ENCODE results near the gene GREB1. TPM values are rescaled to one million over a fixed set of nuclear protein-coding genes. Genes with fewer than 3 reads are reported as not detected.

Gene GREB1
- total RNA-seq, 1 donor from 2014 or later, result 6.9 TPM

DNA sequence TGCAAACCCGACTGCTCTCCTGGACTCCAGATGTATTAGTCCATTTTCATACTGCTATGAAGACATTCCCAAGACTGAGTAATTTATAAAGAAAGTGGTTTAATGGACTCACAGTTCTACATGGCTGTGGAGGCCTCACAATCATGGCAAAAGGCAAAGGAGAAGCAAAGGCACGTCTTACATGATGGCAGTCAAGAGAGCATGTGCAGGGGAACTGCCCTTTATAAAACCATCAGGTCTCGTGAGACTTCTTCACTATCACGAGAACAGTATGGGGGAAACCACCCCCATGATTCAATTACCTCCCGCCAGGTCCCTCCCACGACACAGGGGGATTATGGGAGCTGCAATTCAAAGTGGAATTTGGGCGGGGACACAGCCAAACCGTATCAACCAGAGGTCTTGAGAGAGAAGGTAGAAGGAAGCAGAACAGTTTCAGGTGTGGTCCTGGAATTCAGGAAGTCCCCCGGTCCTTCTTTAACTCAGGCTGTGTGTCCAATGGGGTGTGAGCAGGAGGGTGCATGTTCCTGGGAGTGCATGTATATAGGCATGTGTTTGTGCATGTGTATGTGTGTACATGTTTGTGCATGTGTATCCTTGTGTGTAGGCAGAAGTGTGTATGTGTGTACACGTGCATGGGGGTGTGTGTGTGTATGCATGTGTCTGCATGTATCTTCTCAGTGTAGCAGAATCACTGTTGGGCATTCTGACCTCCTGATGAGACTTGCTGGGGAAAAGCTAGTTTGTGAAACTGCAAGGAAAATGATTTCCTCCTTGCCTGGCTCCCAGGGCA, 46.2 kb downstream of the GREB1 start:
- no peak for DNase-seq

GRCh38 chr2:11580697-11581096, 46.9 kb downstream of the GREB1 start:
- no peak for DNase-seq

DNA sequence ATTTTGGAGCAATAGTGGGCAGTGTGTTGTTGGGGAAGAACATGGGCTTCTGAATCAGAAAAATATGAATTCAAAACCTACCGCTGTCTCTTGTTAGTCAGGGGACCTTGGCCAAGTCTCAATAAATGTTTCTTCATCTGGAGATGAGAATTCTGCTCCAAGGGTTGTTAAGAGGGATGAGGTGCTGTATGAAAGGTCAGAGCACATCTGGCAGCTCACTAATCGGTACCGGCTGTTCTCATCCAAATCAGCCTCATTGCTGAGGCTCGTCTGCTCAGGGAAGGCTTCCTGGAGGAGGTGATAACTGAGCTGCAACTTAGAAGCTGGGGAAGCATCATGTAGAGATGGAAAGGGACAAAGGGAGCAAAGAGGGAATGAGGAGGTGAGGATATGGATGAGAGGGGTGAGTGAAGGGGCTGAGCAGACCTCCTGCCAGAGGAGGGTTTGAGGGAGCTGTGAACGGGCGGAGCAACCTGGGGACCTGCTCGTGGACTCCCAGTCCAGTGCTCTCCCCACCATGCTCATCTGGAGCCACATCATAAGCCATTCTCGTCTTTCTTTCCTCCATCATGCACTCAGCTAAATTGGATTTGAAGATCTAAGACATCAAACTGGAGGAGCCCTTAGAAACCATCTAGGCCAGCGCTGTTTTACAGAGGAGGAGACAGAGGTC, 47.4 kb downstream of the GREB1 start:
- DNase-seq, result no peak

DNA sequence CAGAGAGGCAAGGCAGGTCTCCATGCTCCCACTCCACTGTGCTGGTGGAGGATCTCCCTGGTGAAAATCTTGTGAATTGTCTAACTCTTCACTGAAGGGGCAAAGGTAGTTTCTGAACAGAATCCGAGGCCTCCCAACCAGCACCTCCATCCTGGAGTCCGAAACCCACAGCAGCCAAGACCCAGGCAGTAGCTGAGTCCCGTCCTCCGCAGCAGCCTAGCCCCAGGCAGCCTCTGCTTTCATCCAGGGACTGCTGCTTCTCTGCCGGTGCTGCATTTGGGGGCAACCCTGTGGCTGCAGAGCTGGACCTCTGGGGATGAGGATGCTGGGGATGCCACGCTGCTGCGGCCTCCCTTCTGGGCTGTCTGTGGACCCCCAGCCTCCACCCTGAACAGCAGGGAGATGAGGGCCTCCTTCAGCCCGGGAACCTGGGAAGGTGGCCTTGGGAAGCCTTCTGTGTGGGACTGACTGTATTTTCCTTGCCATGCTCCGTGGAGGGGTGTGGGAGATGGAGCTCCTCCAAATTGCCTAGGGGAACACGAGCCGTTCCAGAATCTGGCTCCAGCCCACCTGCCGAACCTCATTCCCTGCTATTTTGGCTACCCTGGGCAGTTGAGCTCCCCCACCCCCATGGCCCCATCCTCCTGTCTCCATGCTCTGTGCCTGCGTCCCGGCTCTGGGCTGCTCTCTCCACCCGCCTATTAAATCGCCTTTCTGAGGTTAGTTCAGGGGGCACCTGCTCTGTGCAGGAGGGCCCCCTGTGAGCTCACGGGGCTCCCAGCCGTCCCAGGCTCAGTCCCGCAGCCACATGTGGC, 48.2 kb downstream of the GREB1 start:
- DNase-seq, result no peak

DNA sequence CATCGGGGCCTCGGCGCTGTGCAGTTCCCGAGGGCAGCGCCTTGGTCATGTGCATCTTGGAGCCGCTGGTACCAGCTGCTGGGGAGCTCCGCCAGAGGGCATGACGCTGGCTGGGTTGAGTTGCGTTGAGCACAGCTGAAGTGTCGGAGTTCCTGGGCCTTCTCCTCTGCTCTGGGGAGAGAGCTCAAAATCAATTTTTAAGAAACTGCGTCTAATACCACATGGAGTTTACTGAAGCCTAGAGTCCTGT, 48.7 kb downstream of the GREB1 start:
- DNase-seq, result no peak

DNA sequence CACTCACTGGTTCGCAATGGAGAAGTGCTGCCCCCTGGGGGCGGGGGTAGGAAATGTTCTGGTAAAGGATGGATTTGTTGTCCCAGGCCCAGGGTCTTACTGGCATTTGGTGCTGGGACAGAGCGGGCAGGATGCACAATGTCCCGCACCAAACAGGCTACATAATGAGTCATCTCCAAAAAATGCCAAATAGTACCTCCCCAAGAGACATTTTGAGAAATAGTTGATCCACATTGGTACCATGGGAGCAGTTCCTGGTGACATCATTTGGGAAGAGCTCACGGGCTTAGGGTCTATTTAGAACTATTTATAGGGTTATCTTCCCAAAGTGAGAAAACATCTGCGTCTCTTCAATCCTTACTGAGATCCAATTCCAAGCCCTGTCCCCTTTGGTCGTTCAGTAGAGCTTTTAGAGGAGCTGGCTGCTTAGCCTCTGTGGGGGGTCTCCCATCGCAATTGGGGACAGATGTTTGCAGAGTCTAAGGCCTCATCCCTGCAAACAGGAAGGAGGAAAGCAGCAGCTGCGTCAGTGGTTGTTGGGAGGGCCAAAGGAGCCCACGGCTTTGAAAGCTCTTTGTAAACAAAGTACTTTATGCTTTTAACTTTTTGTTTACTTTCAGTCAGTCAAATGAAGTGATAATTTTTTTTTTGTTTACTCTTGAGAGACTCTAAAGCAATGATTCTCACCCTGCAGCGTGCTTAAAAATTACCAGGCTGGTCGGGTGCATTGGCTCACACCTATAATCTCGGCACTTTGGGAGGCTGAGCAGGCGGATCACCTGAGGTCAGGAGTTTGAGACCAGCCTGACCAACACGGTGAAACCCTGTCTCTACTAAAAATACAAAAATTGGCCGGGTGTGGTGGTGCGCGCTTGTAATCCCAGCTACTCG, 49.3 kb downstream of the GREB1 start:
- peak; percentile 81 for DNase-seq

DNA sequence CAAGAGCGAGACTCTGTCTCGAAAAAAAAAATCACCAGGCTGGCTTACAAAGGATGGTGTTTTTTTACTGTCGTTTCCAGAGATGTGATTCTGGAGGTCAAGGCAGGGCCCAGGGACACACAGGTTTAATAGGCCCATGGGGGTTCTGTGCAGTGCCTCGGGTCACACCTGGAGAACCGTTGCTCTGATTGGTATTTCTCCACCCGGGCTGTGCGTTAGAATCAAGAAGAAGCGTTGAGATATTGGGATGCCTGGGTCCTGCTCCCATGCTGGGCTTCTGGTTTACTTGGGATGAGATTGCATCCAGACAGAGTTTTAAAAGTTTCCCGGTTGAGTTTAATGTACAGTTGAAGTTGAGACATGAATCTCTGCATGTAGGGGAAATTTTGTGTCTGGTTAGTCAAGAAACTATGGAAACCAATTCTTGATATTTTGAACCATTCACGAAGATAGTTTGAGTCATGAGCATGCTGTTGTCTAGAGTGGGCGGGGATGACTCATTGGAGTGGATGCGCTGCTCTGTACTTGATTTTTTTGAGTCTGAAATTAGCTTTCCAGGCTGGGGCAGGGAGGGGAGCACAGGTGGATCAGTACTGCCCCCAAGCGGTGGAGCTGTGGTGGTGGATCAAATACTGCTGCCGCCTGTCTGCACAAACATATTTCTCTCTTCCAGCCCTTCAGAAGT, 50.1 kb downstream of the GREB1 start:
- DNase-seq, result peak; percentile 91

GRCh38 chr2:11584525-11585056, 50.7 kb downstream of the GREB1 start:
- no peak for DNase-seq

DNA sequence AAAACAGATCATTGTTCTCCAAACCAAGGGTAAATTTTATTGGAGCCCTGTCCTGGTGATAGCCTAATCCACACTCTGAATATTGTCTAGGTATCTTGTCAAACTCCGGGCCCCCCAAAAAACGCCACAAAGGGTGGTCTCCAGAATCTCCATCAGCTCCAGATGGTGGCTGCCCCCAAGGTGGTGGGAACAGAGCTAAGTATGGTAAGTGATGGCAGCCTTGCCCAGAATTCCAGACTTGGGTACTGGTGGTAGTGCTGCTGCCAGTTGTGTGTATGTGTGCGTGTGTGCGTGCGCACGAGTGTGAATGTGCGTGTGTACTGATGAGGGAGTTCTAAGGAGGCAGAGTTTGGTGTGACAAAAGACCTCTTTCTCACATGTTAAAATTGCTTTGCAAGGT, 51.2 kb downstream of the GREB1 start:
- no peak for DNase-seq

DNA sequence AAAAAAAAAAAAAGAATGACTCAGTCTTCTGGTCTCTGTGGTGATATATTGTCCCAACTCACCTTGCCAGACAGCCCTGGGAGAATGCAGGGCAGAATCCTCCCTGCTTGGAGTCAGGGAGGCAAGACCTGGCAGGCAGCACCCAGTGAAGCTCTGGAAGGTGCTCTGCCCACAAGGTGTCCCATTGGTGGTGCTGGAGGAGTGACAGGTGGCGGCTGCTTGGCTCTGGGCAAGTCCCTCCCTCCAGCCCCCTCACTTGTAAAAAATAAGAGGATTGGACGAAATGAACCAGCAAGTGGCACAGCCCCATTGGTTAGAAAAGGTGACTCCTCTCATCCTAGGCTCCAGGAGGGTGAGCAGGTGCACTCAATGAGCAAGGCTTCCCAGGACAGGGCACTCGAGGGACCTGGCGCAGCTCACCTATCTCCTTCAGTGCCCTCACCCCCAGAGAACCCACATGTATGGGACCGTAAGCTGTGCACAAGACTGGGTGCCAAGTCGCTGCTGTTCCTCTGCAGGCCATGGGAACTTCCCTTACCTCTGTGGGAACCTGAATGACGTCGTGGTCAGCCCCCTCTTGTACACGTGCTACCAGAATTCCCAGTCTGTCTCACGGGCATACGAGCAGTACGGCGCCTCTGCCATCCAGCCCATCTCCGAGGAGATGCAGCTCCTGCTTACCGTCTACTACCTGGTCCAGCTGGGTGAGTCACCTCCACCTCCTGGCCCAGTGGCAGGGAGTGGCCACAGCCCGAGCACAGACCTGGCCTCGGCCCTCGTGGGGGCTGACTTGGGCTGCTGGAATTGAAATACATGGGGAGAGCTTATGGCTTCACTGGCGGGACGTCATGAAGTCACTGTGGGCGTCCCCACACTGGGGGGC, 54.6 kb downstream of the GREB1 start:
- DNase-seq, result no peak

GRCh38 chr2:11589316-11589940, 55.6 kb downstream of the GREB1 start:
- no peak for DNase-seq

- DNase-seq, result no peak
These were observed 56.3 kb downstream of the GREB1 start for GRCh38 chr2:11590193-11590592.

GRCh38 chr2:11591091-11591490, 57.2 kb downstream of the GREB1 start:
- no peak for DNase-seq

DNA sequence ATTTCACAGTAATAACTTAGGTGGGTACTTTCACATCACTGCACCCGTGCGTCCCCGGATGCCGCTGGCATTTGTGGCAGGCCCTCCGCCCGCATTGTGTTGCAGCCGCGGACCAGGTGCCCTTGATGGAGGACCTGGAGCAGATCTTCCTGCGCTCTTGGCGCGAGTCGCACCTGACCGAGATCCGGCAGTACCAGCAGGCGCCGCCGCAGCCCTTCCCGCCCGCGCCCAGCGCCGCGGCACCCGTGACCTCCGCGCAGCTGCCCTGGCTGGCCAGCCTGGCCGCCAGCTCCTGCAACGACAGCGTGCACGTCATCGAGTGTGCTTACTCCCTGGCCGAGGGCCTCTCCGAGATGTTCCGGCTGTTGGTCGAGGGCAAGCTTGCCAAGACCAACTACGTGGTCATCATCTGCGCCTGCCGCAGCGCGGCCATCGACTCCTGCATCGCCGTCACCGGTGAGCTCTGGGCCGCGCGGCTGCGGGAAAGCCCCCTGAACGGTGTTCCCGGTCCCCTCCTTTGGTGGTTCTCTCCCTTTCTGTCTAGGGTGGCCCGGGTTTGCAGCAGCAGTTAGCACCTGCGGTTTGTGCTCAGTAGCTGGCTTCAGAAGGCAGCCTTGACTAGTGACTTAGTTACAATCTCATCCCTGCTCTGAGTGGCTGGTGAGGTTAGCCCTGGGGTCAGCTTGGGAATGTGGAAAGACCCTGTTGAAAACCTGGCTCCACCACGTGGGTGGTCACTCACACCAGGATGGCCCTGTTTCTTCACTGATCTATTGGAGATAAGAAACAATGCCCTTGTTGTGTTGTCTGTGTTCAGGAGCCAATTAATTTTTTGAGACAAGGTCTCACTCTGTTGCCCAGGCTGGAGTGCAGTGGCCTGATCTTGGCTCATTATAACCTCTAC, 59.1 kb downstream of the GREB1 start:
- DNase-seq, result no peak

DNA sequence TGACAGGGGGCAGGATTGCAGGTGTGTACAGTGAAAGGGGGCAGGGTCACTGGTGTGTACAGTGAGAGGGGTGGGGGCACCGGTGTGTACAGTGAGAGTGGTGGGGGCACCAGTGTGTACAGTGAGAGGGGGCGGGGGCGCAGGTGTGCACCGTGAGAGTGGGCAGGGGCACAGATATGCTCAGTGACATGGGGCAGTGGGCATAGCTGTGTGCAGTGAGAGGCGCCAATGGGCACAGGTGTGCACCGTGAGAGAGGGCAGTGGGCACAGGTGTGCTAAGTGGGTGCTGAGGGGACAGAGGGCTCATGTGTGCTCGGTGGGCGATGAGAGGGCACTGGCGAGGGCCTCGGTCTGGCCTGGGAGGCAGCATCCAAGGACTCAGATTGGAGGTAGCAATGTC, 63.0 kb downstream of the GREB1 start:
- DNase-seq, result no peak

DNA sequence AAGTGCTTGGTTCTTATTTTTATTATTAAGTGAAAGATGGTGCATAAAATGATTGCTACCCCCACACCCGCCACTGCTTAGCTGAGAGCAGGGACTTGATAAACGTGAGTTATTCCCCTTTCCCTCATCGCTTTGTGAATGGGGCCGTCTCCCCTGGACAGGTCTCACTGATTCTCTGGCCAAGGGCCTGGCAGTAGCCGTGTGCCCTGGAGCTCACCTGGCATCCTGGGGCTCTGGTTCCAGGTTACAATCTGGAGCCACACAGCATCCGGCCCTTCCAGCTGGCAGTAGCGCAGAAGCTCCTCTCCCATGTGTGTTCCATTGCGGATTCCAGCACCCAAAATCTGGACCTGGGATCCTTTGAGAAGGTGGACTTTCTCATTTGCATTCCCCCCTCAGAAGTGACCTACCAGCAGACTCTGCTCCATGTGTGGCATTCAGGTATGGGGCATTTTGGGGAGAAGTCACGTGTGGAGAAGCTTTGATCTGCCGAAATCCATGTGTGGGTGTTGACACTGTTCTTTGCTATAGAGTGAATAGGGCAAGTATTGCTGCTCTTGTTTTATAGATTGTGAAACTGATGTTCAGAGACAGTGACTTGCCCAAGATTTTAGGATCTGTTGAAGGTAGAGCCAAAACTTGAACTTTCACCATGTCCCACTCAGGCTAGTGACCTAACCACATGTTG, 63.8 kb downstream of the GREB1 start:
- DNase-seq, result no peak

DNA sequence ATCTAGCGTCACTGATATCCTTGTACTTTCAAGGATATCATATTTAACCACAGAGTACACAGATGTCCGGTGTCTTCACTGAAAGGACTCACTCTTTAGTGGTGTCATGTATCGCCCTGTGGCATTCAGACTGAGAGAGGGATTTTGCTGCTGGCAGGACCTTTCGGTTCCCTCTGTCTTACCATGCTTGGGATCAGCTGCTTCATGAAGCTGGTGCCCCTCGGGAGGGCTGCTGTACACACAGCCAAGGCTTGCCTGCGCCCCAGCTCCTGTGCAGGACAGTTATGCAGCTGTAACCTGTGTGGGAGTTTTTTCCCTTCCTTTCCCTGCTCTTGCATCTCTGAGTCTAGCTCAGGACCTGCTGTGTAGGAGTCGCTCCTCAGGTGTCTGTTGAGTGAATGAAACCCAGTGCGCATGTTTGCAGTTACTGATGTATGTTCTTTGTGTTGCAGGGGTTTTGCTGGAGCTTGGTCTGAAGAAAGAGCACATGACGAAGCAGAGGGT, 64.4 kb downstream of the GREB1 start:
- peak; percentile 70 for DNase-seq

All from tongue (tissue), 2 donors.